GM21526 (cell line): Measurements from ENCODE around the gene VARS2.
"Not testable (repeated sequence)": the region's sequence is repeated elsewhere in the genome, so short reads cannot be mapped to it uniquely, and the experiment has no call there.

Experiments
- ATAC-seq: cut with Tn5 transposase; IDR thresholded peaks from one replicate; pipeline ENCODE4 v1.9.1; 2021; ENCODE audit warnings: moderate library complexity; ENCODE audit not compliant: unreplicated experiment, low FRiP score

VARS2 gene

GRCh38 chr6:30895343-30895742 lies 18.7 kb upstream of the VARS2 start:
- ATAC-seq, result no peak

- no peak for ATAC-seq
Observed at GRCh38 chr6:30896541-30896940, 17.5 kb upstream of the VARS2 start.

- no peak for ATAC-seq
Observed at GRCh38 chr6:30897882-30898281, 16.2 kb upstream of the VARS2 start.

DNA sequence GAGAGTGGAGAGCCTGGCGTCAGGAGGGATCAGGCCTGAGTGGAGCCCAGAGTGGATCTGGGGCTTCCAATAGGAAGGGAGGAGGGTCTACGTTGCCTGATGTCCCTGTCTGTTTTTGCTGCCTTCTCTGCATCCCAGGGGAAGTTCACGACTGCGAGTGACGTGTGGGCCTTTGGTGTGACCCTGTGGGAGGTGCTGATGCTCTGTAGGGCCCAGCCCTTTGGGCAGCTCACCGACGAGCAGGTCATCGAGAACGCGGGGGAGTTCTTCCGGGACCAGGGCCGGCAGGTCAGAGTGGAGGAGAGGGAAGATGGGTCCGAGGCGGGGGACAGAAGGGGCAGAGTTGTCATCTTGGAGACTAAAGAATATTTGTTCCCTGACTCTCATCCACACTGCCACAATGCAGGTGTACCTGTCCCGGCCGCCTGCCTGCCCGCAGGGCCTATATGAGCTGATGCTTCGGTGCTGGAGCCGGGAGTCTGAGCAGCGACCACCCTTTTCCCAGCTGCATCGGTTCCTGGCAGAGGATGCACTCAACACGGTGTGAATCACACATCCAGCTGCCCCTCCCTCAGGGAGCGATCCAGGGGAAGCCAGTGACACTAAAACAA lies 15.2 kb upstream of the VARS2 start:
- ATAC-seq, result no peak

- no peak for ATAC-seq
Observed at GRCh38 chr6:30900863-30901417, 13.1 kb upstream of the VARS2 start.

- no peak for ATAC-seq
Observed at GRCh38 chr6:30901436-30901835, 12.6 kb upstream of the VARS2 start.

DNA sequence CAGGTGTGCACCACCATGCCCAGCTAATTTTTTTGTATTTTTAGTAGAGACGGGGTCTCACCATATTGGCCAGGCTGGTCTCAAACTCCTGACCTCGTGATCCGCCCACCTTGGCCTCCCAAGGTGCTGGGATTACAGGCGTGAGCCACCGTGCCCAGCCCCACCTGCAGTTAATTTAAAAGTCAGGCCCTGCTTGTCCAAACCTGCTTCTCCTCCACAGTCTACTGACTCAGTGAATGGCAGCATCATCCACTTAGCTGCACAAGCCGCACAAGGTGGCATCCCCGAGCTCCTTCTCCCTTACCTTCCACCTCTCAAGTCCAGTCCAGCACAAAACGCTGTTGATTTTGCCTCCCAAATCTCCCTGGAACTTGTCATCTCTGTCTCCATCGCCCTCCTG lies 11.8 kb upstream of the VARS2 start:
- not testable (repeated sequence) for ATAC-seq

DNA sequence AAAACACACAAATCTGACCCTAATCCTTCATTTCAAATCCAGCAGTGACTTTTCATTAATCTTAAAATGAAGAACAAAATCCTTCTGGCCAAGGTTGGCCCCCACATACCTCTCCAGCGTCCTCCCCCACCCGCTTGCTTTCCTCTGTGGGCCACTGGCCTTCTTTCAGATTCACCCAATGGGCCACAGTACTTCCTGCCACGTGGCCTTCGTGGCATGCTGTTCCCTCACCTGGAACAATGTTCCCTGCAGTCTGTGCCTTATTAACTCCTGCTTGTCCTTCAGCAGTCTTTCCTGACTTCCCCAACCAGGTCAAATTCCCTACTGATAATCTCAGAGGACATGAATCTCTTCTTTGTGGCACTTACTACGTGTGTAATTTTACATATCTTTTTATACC lies 11.3 kb upstream of the VARS2 start:
- ATAC-seq, result no peak

DNA sequence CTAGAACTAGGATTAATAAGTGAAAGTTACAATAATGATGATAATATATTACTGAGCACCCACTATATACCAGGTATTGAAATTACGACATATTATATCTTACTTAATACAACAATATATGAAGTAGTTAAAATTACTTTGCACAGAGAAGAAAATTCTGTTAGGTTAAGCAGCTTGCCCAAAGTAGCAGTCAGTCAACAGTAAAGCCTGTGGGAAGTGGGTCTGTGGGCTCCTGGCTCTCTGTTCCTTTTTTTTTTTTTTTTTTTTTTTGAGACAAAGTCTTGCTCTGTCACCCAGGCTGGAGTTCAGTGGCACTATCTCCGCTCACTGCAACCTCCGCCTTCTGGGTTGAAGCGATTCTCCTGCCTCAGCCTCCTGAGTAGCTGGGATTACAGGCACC lies 10.8 kb upstream of the VARS2 start:
- ATAC-seq, result no peak

DNA sequence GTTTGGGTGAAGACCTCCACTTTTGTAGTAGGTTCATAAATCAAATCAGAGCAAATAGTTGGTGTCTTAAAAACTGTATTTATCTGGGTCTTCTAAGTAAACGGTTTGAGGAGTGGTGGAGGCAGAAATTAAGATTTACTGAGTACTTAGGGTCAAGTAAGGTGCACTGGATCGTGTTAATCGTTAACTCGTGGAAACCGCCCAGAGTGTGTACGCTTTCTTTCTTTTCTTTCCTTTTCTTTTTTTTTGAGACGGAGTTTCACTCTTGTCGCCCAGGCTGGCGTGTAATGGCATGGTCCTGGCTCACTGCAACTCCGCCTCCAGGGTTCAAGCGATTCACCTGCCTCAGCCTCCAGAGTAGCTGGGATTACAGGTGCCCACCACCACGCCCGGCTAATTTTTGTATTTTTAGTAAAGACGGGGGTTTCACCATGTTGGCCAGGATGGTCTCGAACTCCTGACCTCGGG lies 6.7 kb upstream of the VARS2 start:
- ATAC-seq, result not testable (repeated sequence)

DNA sequence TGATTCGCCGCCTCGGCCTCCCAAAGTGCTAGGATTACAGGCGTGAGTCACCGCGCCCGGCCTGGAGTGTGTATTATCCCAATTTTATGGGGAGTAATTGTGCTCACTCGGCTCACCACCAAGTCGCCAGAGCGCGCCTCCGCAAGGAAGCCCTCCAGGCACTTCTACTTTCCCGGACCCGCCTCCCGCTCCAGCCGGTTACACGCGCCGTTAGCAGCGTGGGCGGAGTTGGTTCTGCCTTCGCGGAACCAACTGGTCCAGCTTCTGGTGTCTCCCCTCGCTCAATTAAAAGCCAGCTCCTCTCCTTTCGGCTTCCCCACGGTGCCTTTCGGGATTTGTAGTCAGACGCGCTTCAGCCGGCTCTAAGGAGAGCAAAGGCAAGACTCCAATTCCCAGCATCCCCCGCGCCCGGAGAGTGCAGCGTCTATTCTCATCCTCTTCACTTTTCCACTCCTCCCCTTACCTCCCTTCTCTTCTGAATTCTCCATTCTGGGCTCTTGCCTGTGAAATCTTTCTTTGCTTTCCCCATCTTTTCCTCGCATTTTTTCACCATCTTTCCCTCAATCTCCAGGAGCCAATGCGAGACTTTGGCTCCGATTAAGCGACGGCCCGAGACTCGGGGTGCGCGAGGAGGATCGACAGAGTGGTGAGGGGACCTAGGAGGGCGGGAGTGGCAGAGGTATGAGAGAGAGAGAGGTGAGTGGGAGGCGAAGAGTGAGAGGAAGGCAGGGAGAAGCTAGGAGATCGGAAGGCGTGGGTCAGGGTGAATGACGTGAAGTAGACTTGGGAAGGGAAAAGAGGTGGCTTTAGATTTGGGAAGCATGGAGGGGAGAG lies 6.1 kb upstream of the VARS2 start, which contains the start of gene GTF2H4:
GTF2H4 (plus strand) TSS at position 450 of the 834 bp plus-strand sequence.
- peak; percentile 84 for ATAC-seq

DNA sequence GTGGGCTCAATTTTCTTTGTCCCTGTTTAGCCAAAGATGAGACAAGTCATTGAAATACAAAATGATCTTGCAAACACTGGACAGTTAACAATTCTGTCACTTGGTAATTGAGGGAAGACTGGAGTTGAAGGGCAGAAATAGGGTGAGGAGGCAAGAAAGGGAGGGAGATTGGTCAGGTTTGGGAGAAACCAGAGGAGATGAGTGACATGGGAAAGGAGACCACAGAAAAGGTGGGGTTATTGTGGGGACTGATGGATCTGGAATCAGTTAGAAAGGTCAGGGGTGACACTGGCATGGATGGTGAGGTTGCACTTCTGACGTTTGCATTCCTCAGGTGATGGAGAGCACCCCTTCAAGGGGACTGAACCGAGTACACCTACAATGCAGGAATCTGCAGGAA lies 5.3 kb upstream of the VARS2 start:
- ATAC-seq, result no peak

GRCh38 chr6:30910473-30910872 lies 3.6 kb upstream of the VARS2 start:
- ATAC-seq, result not testable (repeated sequence)

DNA sequence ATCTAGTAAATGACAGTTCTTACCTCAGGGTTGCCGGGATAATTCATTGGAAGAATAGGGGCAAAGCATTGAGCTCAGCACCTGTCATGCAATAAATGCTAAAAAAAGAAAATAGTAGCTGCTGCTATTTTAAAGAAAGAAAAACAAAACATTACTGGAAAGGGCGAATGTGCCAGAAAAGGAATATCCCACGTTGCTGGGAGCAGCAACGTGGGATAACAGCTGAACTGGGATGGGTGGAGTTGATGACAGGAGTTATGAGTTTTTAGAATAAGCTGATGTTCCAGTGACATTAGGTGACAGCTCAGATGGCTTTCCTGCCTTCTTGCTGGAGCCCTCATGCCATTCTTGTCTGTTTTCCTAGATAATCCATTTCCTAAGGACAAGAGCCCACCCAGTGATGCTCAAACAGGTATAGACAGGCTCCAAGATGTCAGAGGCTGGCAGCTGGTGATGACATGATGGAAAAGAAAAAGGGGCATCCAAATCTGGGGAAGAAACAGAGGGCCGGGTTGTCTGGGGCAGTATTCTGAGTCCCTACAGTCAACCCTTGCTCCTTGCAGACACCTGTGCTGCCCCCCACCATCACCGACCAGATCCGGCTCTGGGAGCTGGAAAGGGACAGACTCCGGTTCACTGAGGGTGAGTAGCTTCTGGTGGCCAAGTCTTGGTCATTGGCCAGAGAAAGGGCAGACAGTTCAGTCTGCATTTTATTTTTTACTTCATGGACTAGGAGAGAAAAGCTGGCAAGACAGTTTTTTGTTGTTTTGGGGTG lies 1.1 kb upstream of the VARS2 start:
- no peak for ATAC-seq

- ATAC-seq, result no peak
Observed at GRCh38 chr6:30913721-30914075, 340 bp upstream of the VARS2 start.

DNA sequence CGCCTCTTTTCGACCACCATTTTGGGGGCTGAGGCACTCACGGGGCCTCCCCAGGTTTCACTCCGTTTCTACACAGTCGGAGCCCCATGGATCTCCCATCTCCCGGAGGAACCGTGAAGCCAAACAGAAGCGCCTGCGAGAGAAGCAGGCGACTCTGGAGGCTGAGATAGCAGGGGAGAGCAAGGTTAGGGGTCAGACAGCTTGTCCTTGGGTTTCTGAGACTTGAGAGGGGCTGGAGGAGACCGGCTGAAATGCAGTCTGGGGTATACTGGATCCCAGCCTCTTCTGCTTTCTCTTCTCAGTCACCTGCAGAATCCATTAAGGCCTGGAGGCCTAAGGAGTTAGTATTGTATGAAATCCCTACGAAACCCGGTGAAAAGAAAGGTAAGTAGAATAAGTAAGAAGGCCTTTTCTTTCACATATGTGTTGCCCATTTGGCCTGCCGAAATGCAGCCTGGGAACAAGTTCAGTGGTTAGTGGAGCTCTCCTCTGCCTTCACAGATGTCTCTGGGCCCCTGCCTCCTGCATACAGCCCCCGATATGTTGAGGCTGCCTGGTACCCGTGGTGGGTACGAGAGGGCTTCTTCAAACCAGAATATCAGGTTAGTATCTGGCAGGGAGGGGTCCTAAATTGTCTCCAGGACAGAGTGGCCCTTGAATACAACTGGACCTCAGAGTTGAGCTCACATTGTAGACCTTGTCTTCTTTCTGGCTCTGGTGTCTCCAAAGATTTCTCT lies 984 bp downstream of the VARS2 start:
- no peak for ATAC-seq

DNA sequence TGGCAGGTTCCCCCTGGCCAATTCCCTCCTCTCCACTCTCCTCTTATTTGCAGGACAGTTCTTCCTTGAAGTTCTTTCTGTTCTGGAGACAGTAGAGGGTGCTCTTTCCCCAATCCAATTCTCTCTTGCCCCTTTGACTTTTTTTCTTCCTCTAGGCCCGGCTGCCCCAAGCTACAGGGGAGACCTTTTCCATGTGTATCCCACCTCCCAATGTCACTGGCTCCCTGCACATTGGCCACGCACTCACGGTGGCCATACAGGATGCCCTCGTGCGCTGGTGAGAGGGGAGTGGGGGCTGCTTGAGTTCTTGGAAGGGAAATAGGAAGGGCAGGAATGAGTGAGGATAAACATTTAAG lies 1.5 kb downstream of the VARS2 start:
- no peak for ATAC-seq

DNA sequence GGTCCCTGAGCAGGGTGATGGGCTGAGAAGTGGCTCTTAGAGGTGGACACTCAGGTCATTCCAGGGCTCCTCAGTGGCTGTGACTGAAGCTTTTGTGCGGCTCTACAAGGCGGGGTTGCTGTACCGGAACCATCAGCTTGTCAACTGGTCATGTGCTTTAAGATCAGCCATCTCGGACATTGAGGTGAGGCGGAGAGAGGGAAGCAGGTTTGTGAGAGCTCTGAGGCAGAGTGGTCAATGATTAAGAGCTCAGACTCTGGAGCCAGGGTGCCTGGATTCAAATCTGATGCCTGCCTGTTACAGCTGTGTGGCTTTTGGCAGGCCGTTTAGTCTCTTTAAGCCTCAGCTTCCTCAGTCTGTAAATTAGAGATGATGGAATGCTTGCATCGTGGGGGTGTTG lies 3.0 kb downstream of the VARS2 start:
- no peak for ATAC-seq

DNA sequence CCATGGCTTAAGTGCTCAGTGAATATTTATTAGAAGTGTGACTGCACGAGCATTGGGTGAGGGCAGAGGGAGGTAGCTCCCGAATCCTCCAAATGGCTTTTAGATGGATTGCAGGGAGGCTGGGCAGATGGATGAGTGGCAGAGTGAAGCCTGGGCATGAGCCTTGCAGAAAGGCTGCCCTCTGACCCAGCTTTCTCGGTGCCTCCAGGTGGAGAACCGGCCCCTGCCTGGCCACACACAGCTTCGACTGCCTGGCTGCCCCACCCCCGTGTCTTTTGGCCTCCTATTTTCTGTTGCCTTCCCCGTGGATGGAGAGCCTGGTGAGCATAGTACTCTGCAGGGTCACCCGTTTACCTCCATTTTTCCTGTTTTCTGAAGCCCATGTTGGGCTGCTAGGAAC lies 3.4 kb downstream of the VARS2 start:
- no peak for ATAC-seq

- ATAC-seq, result no peak
Observed at GRCh38 chr6:30918670-30919069, 4.6 kb downstream of the VARS2 start.
